ENCODE data around the gene KRT17. TPM values are rescaled to one million over a fixed set of nuclear protein-coding genes. Genes with fewer than 3 reads are reported as not detected.

KRT17 gene
- total RNA-seq, 1 experiment from 2014 or later = 1.5 TPM

DNA sequence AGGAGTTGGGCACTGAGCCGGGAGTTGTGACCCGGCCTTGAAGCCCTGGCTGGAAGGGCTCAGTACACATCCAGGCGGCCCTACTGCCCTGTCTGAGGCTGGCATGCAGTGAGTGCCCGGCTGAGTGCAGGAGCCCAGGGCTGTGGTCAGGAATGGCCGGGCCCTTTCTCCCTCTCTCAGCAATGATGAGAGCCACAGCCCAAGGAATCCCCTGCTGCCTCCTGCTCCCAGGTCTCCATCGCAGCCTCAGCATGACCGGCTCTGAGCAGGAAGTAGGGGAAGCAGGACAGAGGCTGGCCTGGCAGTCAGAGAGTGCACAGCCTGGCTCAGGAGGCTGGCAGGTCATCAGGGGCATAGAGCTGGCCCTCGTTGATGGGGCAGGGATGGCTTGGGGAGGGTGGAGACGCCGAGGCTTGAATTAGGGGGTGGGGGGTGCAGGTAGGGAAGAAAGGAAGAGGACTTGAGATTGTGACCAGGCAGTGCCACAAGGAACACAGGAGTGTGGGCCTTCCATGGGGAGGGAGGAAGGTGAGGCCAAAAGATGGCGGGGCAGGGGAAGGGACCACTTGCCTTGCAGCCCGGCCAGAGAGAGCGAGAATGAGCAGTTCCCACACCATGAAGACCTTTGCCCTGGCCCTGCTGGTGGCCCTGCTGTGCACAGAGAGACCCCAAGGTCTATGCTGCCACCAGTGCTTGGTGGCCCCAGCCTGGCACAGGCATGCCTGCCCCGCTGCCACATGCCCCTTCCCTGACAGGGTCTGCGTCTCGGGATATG, 32.1 kb upstream of the KRT17 start:
- peaks cover 11% of the 10 kb centered on the region for H3K4me1 Mint-ChIP-seq
- H3K27me3 Mint-ChIP-seq (ENCODE audit: low read depth) = no peaks in the 10 kb centered on the region
- H3K36me3 Mint-ChIP-seq = no peaks in the 10 kb centered on the region
- ATAC-seq (no peak), DNase-seq (ENCODE audit: low spot score) (no peak)
- TF ChIP-seq MYBL2 (CRISPR knock-in tag; IDR thresholded peaks at IDR 0.05) = no peak
- no peak for TF ChIP-seq ZNF232 (CRISPR knock-in tag; IDR thresholded peaks at IDR 0.05)
- TF ChIP-seq, protein P1, sequence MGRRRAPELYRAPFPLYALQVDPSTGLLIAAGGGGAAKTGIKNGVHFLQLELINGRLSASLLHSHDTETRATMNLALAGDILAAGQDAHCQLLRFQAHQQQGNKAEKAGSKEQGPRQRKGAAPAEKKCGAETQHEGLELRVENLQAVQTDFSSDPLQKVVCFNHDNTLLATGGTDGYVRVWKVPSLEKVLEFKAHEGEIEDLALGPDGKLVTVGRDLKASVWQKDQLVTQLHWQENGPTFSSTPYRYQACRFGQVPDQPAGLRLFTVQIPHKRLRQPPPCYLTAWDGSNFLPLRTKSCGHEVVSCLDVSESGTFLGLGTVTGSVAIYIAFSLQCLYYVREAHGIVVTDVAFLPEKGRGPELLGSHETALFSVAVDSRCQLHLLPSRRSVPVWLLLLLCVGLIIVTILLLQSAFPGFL (CRISPR knock-in tag; IDR thresholded peaks at IDR 0.05; ENCODE audit: borderline replicate concordance) = no peak
- TF ChIP-seq ATF1 (CRISPR knock-in tag; IDR thresholded peaks at IDR 0.05) = no peak
- TF ChIP-seq SMAD3 (CRISPR knock-in tag; IDR thresholded peaks at IDR 0.05; ENCODE audit: borderline replicate concordance) = no peak
- TF ChIP-seq CBFB (CRISPR knock-in tag; IDR thresholded peaks at IDR 0.05; ENCODE audit: low read depth) = no peak
- TF ChIP-seq, protein P2, sequence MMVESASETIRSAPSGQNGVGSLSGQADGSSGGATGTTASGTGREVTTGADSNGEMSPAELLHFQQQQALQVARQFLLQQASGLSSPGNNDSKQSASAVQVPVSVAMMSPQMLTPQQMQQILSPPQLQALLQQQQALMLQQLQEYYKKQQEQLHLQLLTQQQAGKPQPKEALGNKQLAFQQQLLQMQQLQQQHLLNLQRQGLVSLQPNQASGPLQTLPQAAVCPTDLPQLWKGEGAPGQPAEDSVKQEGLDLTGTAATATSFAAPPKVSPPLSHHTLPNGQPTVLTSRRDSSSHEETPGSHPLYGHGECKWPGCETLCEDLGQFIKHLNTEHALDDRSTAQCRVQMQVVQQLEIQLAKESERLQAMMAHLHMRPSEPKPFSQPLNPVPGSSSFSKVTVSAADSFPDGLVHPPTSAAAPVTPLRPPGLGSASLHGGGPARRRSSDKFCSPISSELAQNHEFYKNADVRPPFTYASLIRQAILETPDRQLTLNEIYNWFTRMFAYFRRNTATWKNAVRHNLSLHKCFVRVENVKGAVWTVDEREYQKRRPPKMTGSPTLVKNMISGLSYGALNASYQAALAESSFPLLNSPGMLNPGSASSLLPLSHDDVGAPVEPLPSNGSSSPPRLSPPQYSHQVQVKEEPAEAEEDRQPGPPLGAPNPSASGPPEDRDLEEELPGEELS (CRISPR knock-in tag; IDR thresholded peaks at IDR 0.05) = no peak
- no peak for TF ChIP-seq TEAD4 (CRISPR knock-in tag; IDR thresholded peaks at IDR 0.05)
- TF ChIP-seq, protein P3, sequence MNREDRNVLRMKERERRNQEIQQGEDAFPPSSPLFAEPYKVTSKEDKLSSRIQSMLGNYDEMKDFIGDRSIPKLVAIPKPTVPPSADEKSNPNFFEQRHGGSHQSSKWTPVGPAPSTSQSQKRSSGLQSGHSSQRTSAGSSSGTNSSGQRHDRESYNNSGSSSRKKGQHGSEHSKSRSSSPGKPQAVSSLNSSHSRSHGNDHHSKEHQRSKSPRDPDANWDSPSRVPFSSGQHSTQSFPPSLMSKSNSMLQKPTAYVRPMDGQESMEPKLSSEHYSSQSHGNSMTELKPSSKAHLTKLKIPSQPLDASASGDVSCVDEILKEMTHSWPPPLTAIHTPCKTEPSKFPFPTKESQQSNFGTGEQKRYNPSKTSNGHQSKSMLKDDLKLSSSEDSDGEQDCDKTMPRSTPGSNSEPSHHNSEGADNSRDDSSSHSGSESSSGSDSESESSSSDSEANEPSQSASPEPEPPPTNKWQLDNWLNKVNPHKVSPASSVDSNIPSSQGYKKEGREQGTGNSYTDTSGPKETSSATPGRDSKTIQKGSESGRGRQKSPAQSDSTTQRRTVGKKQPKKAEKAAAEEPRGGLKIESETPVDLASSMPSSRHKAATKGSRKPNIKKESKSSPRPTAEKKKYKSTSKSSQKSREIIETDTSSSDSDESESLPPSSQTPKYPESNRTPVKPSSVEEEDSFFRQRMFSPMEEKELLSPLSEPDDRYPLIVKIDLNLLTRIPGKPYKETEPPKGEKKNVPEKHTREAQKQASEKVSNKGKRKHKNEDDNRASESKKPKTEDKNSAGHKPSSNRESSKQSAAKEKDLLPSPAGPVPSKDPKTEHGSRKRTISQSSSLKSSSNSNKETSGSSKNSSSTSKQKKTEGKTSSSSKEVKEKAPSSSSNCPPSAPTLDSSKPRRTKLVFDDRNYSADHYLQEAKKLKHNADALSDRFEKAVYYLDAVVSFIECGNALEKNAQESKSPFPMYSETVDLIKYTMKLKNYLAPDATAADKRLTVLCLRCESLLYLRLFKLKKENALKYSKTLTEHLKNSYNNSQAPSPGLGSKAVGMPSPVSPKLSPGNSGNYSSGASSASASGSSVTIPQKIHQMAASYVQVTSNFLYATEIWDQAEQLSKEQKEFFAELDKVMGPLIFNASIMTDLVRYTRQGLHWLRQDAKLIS (CRISPR knock-in tag; IDR thresholded peaks at IDR 0.05; ENCODE audit: borderline replicate concordance) = no peak
- TF ChIP-seq, protein P4, sequence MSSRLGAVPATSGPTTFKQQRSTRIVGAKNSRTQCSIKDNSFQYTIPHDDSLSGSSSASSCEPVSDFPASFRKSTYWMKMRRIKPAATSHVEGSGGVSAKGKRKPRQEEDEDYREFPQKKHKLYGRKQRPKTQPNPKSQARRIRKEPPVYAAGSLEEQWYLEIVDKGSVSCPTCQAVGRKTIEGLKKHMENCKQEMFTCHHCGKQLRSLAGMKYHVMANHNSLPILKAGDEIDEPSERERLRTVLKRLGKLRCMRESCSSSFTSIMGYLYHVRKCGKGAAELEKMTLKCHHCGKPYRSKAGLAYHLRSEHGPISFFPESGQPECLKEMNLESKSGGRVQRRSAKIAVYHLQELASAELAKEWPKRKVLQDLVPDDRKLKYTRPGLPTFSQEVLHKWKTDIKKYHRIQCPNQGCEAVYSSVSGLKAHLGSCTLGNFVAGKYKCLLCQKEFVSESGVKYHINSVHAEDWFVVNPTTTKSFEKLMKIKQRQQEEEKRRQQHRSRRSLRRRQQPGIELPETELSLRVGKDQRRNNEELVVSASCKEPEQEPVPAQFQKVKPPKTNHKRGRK (CRISPR knock-in tag; IDR thresholded peaks at IDR 0.05; ENCODE audit: borderline replicate concordance) = no peak
- ChIA-PET POLR2A (no interaction called here), CTCF (interaction anchor here (0.9 to 4.4 kb wide), 6 partner anchors 9 to 108 kb away, joined by 3 to 46 read pairs (median 4); no protein-coding TSS in a partner anchor)
- no peaks in the 10 kb centered on the region for H3K9me3 Mint-ChIP-seq
- H3K4me3 Mint-ChIP-seq = no peak overlapping the region
- no peak overlapping the region for H3K27ac Mint-ChIP-seq

DNA sequence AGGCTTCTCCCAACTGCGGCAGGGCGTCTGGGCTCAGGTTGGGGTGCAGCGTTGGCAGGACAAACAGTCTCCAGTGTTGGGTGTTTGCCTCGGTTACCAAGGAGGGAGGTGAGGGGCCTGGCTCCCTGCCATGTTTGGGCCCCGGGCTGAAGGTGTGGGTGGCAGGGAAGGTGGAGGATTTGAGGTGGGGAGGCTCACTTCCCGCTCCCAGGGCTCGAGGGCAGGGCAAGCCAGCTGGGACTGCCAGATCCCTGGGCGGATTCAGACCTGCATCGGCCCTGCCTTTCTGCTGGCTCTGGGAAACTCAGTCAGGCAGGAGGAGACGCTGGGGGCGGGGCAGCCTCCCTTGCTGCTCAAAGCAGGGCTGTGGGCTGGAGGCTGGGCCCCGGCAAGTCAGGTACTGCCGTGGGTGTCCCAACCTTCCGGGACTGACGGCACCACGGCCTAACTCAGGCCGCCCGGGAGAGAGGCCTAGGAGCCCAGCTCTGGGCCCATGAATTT, 31.3 kb upstream of the KRT17 start:
- DNase-seq (ENCODE audit: low spot score) (peak; percentile 76), ATAC-seq (peak; percentile 78)
- Mint-ChIP-seq H3K4me1 (peaks cover 11% of the 10 kb centered on the region), H3K4me3 (no peak overlapping the region), H3K36me3 (no peaks in the 10 kb centered on the region), H3K27ac (no peak overlapping the region), H3K27me3 (ENCODE audit: low read depth) (no peaks in the 10 kb centered on the region), H3K9me3 (no peaks in the 10 kb centered on the region)
- TF ChIP-seq, protein P5, sequence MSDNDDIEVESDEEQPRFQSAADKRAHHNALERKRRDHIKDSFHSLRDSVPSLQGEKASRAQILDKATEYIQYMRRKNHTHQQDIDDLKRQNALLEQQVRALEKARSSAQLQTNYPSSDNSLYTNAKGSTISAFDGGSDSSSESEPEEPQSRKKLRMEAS (CRISPR knock-in tag; IDR thresholded peaks at IDR 0.05) = no peak
- TF ChIP-seq, protein P6, sequence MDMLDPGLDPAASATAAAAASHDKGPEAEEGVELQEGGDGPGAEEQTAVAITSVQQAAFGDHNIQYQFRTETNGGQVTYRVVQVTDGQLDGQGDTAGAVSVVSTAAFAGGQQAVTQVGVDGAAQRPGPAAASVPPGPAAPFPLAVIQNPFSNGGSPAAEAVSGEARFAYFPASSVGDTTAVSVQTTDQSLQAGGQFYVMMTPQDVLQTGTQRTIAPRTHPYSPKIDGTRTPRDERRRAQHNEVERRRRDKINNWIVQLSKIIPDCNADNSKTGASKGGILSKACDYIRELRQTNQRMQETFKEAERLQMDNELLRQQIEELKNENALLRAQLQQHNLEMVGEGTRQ (CRISPR knock-in tag; IDR thresholded peaks at IDR 0.05) = no peak
- TF ChIP-seq CBFB (CRISPR knock-in tag; IDR thresholded peaks at IDR 0.05; ENCODE audit: low read depth) = no peak
- TF ChIP-seq, protein P7, sequence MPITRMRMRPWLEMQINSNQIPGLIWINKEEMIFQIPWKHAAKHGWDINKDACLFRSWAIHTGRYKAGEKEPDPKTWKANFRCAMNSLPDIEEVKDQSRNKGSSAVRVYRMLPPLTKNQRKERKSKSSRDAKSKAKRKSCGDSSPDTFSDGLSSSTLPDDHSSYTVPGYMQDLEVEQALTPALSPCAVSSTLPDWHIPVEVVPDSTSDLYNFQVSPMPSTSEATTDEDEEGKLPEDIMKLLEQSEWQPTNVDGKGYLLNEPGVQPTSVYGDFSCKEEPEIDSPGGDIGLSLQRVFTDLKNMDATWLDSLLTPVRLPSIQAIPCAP (CRISPR knock-in tag; IDR thresholded peaks at IDR 0.05) = no peak
- TF ChIP-seq GRHL2 (CRISPR knock-in tag; IDR thresholded peaks at IDR 0.05; ENCODE audit: insufficient replicate concordance, severe bottlenecking) = no peak
- TF ChIP-seq, protein P4 (CRISPR knock-in tag; IDR thresholded peaks at IDR 0.05; ENCODE audit: borderline replicate concordance) = no peak
- TF ChIP-seq, protein P8, sequence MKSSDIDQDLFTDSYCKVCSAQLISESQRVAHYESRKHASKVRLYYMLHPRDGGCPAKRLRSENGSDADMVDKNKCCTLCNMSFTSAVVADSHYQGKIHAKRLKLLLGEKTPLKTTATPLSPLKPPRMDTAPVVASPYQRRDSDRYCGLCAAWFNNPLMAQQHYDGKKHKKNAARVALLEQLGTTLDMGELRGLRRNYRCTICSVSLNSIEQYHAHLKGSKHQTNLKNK (CRISPR knock-in tag; IDR thresholded peaks at IDR 0.05) = no peak
- TF ChIP-seq KAT7 (CRISPR knock-in tag; IDR thresholded peaks at IDR 0.05; ENCODE audit: borderline replicate concordance) = no peak
- POLR2A ChIA-PET = no interaction called here
- CTCF ChIA-PET = interaction anchor here (0.7 to 4.4 kb wide), 6 partner anchors 8 to 113 kb away, joined by 3 to 46 read pairs (median 4); no protein-coding TSS in a partner anchor

Data from WTC11 (cell line).